Esophagus muscularis mucosa (tissue), 4 donors: Measurements from ENCODE around the gene MAMDC4.

ENCODE experiments used
- EP300 ChIP-seq: sonication (generic); formaldehyde crosslinking; IDR thresholded peaks from one replicate; pipeline ENCODE4 v1.6.1; 2017; ENCODE audit warnings: antibody characterized with exemption
- POLR2A ChIP-seq: fragments of 450-650 bp; IDR thresholded peaks from one replicate; pipeline ENCODE4 v1.6.1; 2017; ENCODE audit warnings: antibody characterized with exemption, moderate library complexity, mild to moderate bottlenecking, low read depth
- POLR2AphosphoS5 ChIP-seq, 2 donors: sonication (generic); formaldehyde crosslinking; IDR thresholded peaks; one replicate each; pipeline ENCODE4 v1.6.1; 2017; ENCODE audit warnings: antibody characterized with exemption in 2 of 2
- TF ChIP-seq, protein P1 (sequence below), 3 experiments: fragments of 200-600 bp in 2 of 3; fragments of 450-650 bp in 1 of 3; sonication (generic) in 2 of 3; IDR thresholded peaks; one replicate each; pipeline ENCODE4 v1.5.1; 2017 to 2019; ENCODE audit warnings: antibody characterized with exemption in 3 of 3, mild to moderate bottlenecking in 2 of 3, moderate library complexity in 1 of 3

DNA sequence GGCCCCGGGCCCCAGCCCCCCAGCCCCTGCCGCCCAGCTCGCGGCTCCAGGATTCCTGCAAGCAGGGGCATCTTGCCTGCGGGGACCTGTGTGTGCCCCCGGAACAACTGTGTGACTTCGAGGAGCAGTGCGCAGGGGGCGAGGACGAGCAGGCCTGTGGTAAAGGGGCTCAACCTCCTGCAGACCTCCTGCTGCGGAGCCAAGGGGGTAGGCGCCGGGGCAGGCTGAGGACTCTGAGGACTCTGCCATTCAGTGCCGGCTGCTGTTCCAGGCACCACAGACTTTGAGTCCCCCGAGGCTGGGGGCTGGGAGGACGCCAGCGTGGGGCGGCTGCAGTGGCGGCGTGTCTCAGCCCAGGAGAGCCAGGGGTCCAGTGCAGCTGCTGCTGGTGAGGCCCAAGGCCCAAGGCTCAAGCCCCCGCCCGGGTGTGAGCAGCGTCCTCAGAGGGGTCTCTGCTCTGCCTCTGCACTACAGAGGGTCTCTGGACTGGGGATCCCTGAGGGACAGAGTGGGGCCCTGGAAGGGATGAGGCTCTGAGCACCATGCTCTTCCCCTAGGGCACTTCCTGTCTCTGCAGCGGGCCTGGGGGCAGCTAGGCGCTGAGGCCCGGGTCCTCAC lies 3.4 kb downstream of the MAMDC4 start:
- TF ChIP-seq, protein P1, sequence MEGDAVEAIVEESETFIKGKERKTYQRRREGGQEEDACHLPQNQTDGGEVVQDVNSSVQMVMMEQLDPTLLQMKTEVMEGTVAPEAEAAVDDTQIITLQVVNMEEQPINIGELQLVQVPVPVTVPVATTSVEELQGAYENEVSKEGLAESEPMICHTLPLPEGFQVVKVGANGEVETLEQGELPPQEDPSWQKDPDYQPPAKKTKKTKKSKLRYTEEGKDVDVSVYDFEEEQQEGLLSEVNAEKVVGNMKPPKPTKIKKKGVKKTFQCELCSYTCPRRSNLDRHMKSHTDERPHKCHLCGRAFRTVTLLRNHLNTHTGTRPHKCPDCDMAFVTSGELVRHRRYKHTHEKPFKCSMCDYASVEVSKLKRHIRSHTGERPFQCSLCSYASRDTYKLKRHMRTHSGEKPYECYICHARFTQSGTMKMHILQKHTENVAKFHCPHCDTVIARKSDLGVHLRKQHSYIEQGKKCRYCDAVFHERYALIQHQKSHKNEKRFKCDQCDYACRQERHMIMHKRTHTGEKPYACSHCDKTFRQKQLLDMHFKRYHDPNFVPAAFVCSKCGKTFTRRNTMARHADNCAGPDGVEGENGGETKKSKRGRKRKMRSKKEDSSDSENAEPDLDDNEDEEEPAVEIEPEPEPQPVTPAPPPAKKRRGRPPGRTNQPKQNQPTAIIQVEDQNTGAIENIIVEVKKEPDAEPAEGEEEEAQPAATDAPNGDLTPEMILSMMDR (IDR thresholded peaks at IDR 0.05) = no peak
- TF ChIP-seq POLR2AphosphoS5 (IDR thresholded peaks at IDR 0.05) = no peak
- no peak for TF ChIP-seq POLR2A
- no peak for TF ChIP-seq EP300
